SKM-1 (cell line): ENCODE measurements around the gene TREML4.
A peak's percentile ranks its signal among the peaks of the same experiment; 100 is the strongest.

Source experiments
- DNase-seq: peaks from one replicate; lab custom pipeline; 2025; ENCODE audit not compliant: unreplicated experiment; lab: John Stamatoyannopoulos, UW

The TREML4 gene

GRCh38 chr6:41283600-41283999 is 55.5 kb downstream of the TREML4 start:
- no peak for DNase-seq

GRCh38 chr6:41284726-41285125 is 56.6 kb downstream of the TREML4 start:
- DNase-seq, result no peak

- DNase-seq, result peak; percentile 95
Observed at GRCh38 chr6:41286544-41287346, 58.6 kb downstream of the TREML4 start, which contains the start of gene TREM1. Gene TREM1, minus strand, starts transcription at chr6:41286682. Its CDS starts 27 bp downstream, at chr6:41286655.

- DNase-seq, result no peak
Observed at GRCh38 chr6:41288030-41288753, 60.0 kb downstream of the TREML4 start.
